ENCODE results near the gene FAM184A. TPM values are rescaled to one million over a fixed set of nuclear protein-coding genes. Genes with fewer than 3 reads are reported as not detected.

The FAM184A gene
- polyA plus RNA-seq, 1 donor (not counting 4 experiments of a cell fraction or from before 2014, with no cell fraction given), result 0.20 TPM

GRCh38 chr6:119105282-119105681 lies 26.8 kb upstream of the FAM184A start:
- H3K4me3 ChIP-seq (ENCODE audit: control insufficient read depth in 2 of 3, extremely low read depth in 1 of 3, insufficient read depth in 2 of 3, low read depth in 1 of 3, low read length in 3 of 3), result no peak overlapping the region
- no peak overlapping the region for H3K4me2 ChIP-seq (ENCODE audit: control insufficient read depth, extremely low read depth, insufficient read depth, low read depth, low read length)
- H4K20me1 ChIP-seq (ENCODE audit: control insufficient read depth, extremely low read depth, insufficient read depth, low read length), result no peaks in the 10 kb centered on the region
- FAIRE-seq (no peak), DNase-seq (ENCODE audit: low read depth, low spot score) (no peak)
- H3K79me2 ChIP-seq (ENCODE audit: control insufficient read depth, insufficient read depth, low read length), result no peaks in the 10 kb centered on the region
- TF ChIP-seq EZH2 (IDR thresholded peaks at IDR 0.05; ENCODE audit: low read length) (no peak), CTCF (optimal IDR thresholded peaks at IDR 0.05 in 1 of 3, IDR thresholded peaks at IDR 0.05 in 1 of 3, conservative IDR thresholded peaks at IDR 0.05 in 1 of 3; ENCODE audit: extremely low read depth in 1 of 3, insufficient read depth in 2 of 3, low read length in 3 of 3) (no peak)
- no peaks in the 10 kb centered on the region for H3K9me3 ChIP-seq (ENCODE audit: control insufficient read depth, low read depth, low read length)
- H3K9ac ChIP-seq (ENCODE audit: control insufficient read depth, extremely low read depth, insufficient read depth, low read length), result no peak overlapping the region
- H2AFZ ChIP-seq (ENCODE audit: control insufficient read depth, low read length), result no peak overlapping the region
- no peaks in the 10 kb centered on the region for H3K9me1 ChIP-seq (ENCODE audit: control insufficient read depth, extremely low read depth, insufficient read depth, low read length)
- no peaks in the 10 kb centered on the region for H3K27me3 ChIP-seq (ENCODE audit: control insufficient read depth, extremely low read depth, insufficient read depth, low read length)
- no peak overlapping the region for H3K27ac ChIP-seq (ENCODE audit: control insufficient read depth, insufficient read depth, low read length)
- H3K4me1 ChIP-seq (ENCODE audit: control insufficient read depth, extremely low read depth, insufficient read depth, low read length), result no peaks in the 10 kb centered on the region
- dilution Hi-C loops (cut with MboI; ENCODE audit: extremely low pct_ligation_motif_present, low sequenced_read_pairs), result loop anchor here (25.0 kb wide), 1 partner anchor 143 kb away; no protein-coding TSS in a partner anchor
- H3K36me3 ChIP-seq (ENCODE audit: control insufficient read depth in 2 of 2, extremely low read depth in 1 of 2, insufficient read depth in 2 of 2, low read length in 2 of 2), result no peaks in the 10 kb centered on the region

GRCh38 chr6:119102901-119103300 lies 24.4 kb upstream of the FAM184A start:
- no peaks in the 10 kb centered on the region for H4K20me1 ChIP-seq (ENCODE audit: control insufficient read depth, extremely low read depth, insufficient read depth, low read length)
- no peak for FAIRE-seq
- dilution Hi-C loops (cut with MboI; ENCODE audit: extremely low pct_ligation_motif_present, low sequenced_read_pairs), result loop anchor here (25.0 kb wide), 1 partner anchor 141 kb away; no protein-coding TSS in a partner anchor

More at GRCh38 chr6:119102901-119103300, 24.4 kb upstream of the FAM184A start:
- H3K27me3 ChIP-seq (ENCODE audit: control insufficient read depth, extremely low read depth, insufficient read depth, low read length), result no peaks in the 10 kb centered on the region
- H3K4me3 ChIP-seq (ENCODE audit: control insufficient read depth in 2 of 3, extremely low read depth in 1 of 3, insufficient read depth in 2 of 3, low read depth in 1 of 3, low read length in 3 of 3), result no peak overlapping the region
- H3K9me3 ChIP-seq (ENCODE audit: control insufficient read depth, low read depth, low read length), result no peaks in the 10 kb centered on the region
- TF ChIP-seq EZH2 (IDR thresholded peaks at IDR 0.05; ENCODE audit: low read length) (no peak), CTCF (optimal IDR thresholded peaks at IDR 0.05 in 1 of 3, IDR thresholded peaks at IDR 0.05 in 1 of 3, conservative IDR thresholded peaks at IDR 0.05 in 1 of 3; ENCODE audit: extremely low read depth in 1 of 3, insufficient read depth in 2 of 3, low read length in 3 of 3) (no peak)
- H3K4me1 ChIP-seq (ENCODE audit: control insufficient read depth, extremely low read depth, insufficient read depth, low read length), result no peaks in the 10 kb centered on the region
- H3K9ac ChIP-seq (ENCODE audit: control insufficient read depth, extremely low read depth, insufficient read depth, low read length), result no peak overlapping the region
- H3K36me3 ChIP-seq (ENCODE audit: control insufficient read depth in 2 of 2, extremely low read depth in 1 of 2, insufficient read depth in 2 of 2, low read length in 2 of 2), result no peaks in the 10 kb centered on the region
- H3K27ac ChIP-seq (ENCODE audit: control insufficient read depth, insufficient read depth, low read length), result no peak overlapping the region
- H3K79me2 ChIP-seq (ENCODE audit: control insufficient read depth, insufficient read depth, low read length), result no peaks in the 10 kb centered on the region
- H3K4me2 ChIP-seq (ENCODE audit: control insufficient read depth, extremely low read depth, insufficient read depth, low read depth, low read length), result no peak overlapping the region
- H2AFZ ChIP-seq (ENCODE audit: control insufficient read depth, low read length), result no peak overlapping the region
- no peak for DNase-seq (ENCODE audit: low read depth, low spot score)
- no peaks in the 10 kb centered on the region for H3K9me1 ChIP-seq (ENCODE audit: control insufficient read depth, extremely low read depth, insufficient read depth, low read length)

All from keratinocyte (primary cell).